IMR-90 (cell line): Measurements from ENCODE around the gene AFAP1L2. TPM values are rescaled to one million over a fixed set of nuclear protein-coding genes. Genes with fewer than 3 reads are reported as not detected.

ENCODE experiments used
- ATAC-seq: fragments of 200-7000 bp; cut with Tn5 transposase; 2 replicates; pipeline ENCODE4 v1.9.1; 2020; ENCODE audit warnings: low read depth, mild to moderate bottlenecking, moderate library complexity
- BruUV-seq: library from RNA; stranded (reverse); fragments of 400-500 nt; replicated peaks from 2 replicates; lab custom pipeline; 2021; lab: Mats Ljungman, UMichigan
- CTCF ChIA-PET: fragments of 300-600 bp; formaldehyde crosslinking; extraction: SDS; loops from one replicate; lab custom pipeline; 2021; ENCODE audit warnings: antibody characterized with exemption; lab: Yijun Ruan, JAX
- POLR2A ChIA-PET: fragments of 300-600 bp; sonication (Branson Sonifier 250); formaldehyde crosslinking; loops from one replicate; lab custom pipeline; 2022; ENCODE audit warnings: antibody characterized with exemption; ENCODE audit not compliant: unreplicated experiment; lab: Charles Lee
- DNase-seq: peaks from one replicate; pipeline ENCODE4 v3.0.0; 2013
- H2AFZ ChIP-seq: replicated peaks from 2 replicates; pipeline ENCODE3; 2013; ENCODE audit warnings: low read length, mild to moderate bottlenecking; ENCODE audit not compliant: poor library complexity
- H2AK5ac ChIP-seq: 2 replicates; pipeline ENCODE4 v1.6.1; 2013; ENCODE audit warnings: low read depth, low read length, inconsistent platforms
- H2AK9ac ChIP-seq: replicated peaks from 2 replicates; pipeline ENCODE3; 2013; ENCODE audit warnings: mild to moderate bottlenecking, low read depth, low read length, moderate library complexity; ENCODE audit not compliant: poor library complexity
- H2BK120ac ChIP-seq: 2 replicates; pipeline ENCODE4 v1.6.1; 2013; ENCODE audit warnings: low read depth, low read length, inconsistent platforms
- H2BK15ac ChIP-seq: 3 replicates; pipeline ENCODE4 v1.6.1; 2013; ENCODE audit warnings: low read depth, low read length, inconsistent platforms
- H2BK20ac ChIP-seq: 2 replicates; pipeline ENCODE4 v1.6.1; 2013; ENCODE audit warnings: low read depth, mild to moderate bottlenecking, inconsistent platforms, low read length, moderate library complexity
- H2BK5ac ChIP-seq: 2 replicates; pipeline ENCODE4 v1.6.1; 2013; ENCODE audit warnings: mild to moderate bottlenecking, low read depth, low read length, inconsistent platforms; ENCODE audit not compliant: poor library complexity, severe bottlenecking
- H3K14ac ChIP-seq: replicated peaks from 2 replicates; pipeline ENCODE4 v1.6.1; 2013; ENCODE audit warnings: low read depth, low read length, inconsistent platforms
- H3K18ac ChIP-seq: 2 replicates; pipeline ENCODE4 v1.6.1; 2013; ENCODE audit warnings: low read depth, low read length, control low read depth
- H3K23ac ChIP-seq: 2 replicates; pipeline ENCODE4 v1.6.1; 2013; ENCODE audit warnings: low read depth, low read length, inconsistent platforms
- H3K27ac ChIP-seq: 2 replicates; pipeline ENCODE4 v1.5.1; 2013; ENCODE audit warnings: mild to moderate bottlenecking, control low read depth, low read length; ENCODE audit not compliant: insufficient read depth
- H3K27me3 ChIP-seq: 2 replicates; pipeline ENCODE4 v1.6.1; 2013; ENCODE audit warnings: low read length; ENCODE audit not compliant: control insufficient read depth, insufficient read depth
- H3K36me3 ChIP-seq: 2 replicates; pipeline ENCODE4 v1.6.1; 2013; ENCODE audit warnings: low read length, mixed read lengths; ENCODE audit not compliant: control insufficient read depth, insufficient read depth
- H3K4ac ChIP-seq: 2 replicates; pipeline ENCODE4 v1.6.1; 2013; ENCODE audit warnings: low read depth, low read length, inconsistent platforms
- H3K4me1 ChIP-seq: 2 replicates; pipeline ENCODE4 v1.6.1; 2013; ENCODE audit warnings: low read length, mixed read lengths; ENCODE audit not compliant: control insufficient read depth, insufficient read depth
- H3K4me2 ChIP-seq: 2 replicates; pipeline ENCODE4 v1.6.1; 2013; ENCODE audit warnings: low read depth, mild to moderate bottlenecking, control low read depth, low read length, moderate library complexity
- H3K4me3 ChIP-seq: 2 replicates; pipeline ENCODE4 v1.5.1; 2013; ENCODE audit warnings: low read depth, mild to moderate bottlenecking, control low read depth, low read length, moderate library complexity; ENCODE audit not compliant: insufficient read depth
- H3K56ac ChIP-seq: 2 replicates; pipeline ENCODE4 v1.6.1; 2013; ENCODE audit warnings: low read length, inconsistent platforms; ENCODE audit not compliant: insufficient read depth; ENCODE audit errors: extremely low read depth
- H3K79me1 ChIP-seq, 2 experiments: 2 replicates each; pipeline ENCODE4 v1.6.1; 2013; ENCODE audit warnings: low read length in 2 of 2, inconsistent platforms in 1 of 2, low read depth in 1 of 2
- H3K9ac ChIP-seq: 2 replicates; pipeline ENCODE4 v1.6.1; 2013; ENCODE audit warnings: low read depth, low read length, control low read depth
- H3K9me1 ChIP-seq: 2 replicates; pipeline ENCODE4 v1.6.1; 2013; ENCODE audit warnings: low read length, inconsistent platforms; ENCODE audit not compliant: insufficient read depth
- H3K9me3 ChIP-seq: 2 replicates; pipeline ENCODE4 v1.6.1; 2013; ENCODE audit warnings: low read length; ENCODE audit not compliant: control insufficient read depth, insufficient read depth
- H4K20me1 ChIP-seq: 2 replicates; pipeline ENCODE4 v1.6.1; 2013; ENCODE audit warnings: low read length, inconsistent platforms; ENCODE audit not compliant: insufficient read depth
- H4K5ac ChIP-seq: 2 replicates; pipeline ENCODE4 v1.6.1; 2013; ENCODE audit warnings: mild to moderate bottlenecking, low read depth, low read length, control low read depth
- H4K8ac ChIP-seq, 2 experiments: 2 replicates each; pipeline ENCODE4 v1.6.1; 2013; ENCODE audit warnings: low read depth in 2 of 2, low read length in 2 of 2, control low read depth in 1 of 2, inconsistent platforms in 1 of 2
- H4K91ac ChIP-seq: 2 replicates; pipeline ENCODE4 v1.6.1; 2013; ENCODE audit warnings: low read depth, low read length, inconsistent platforms; ENCODE audit not compliant: insufficient read depth
- BHLHE40 ChIP-seq: fragments of 150-350 bp; IDR thresholded peaks from 2 replicates; pipeline ENCODE4 v1.6.1; 2016; ENCODE audit warnings: mild to moderate bottlenecking, low read depth, low read length
- MAFK ChIP-seq: IDR thresholded peaks from 2 replicates; pipeline ENCODE4 v1.6.1; 2012; ENCODE audit warnings: low read depth, low read length, improper control_type of control experiment
- MAZ ChIP-seq: IDR thresholded peaks from 2 replicates; pipeline ENCODE4 v1.6.1; 2012; ENCODE audit warnings: low read depth, mild to moderate bottlenecking, low read length, improper control_type of control experiment, moderate library complexity, borderline replicate concordance
- MXI1 ChIP-seq: IDR thresholded peaks from 2 replicates; pipeline ENCODE4 v1.6.1; 2012; ENCODE audit warnings: low read depth, mild to moderate bottlenecking, low read length, moderate library complexity, borderline replicate concordance
- RCOR1 ChIP-seq: IDR thresholded peaks from 2 replicates; pipeline ENCODE4 v1.6.1; 2012; ENCODE audit warnings: mild to moderate bottlenecking, low read length, improper control_type of control experiment; ENCODE audit not compliant: insufficient replicate concordance
- RFX5 ChIP-seq: IDR thresholded peaks from 2 replicates; pipeline ENCODE4 v1.8.0; 2012; ENCODE audit warnings: low read depth, mild to moderate bottlenecking, low read length, moderate library complexity
- SMC3 ChIP-seq: fragments of 150-350 bp; IDR thresholded peaks from 2 replicates; pipeline ENCODE4 v1.6.1; 2016; ENCODE audit warnings: low read depth, mild to moderate bottlenecking, antibody characterized with exemption, low read length, moderate library complexity
- WGBS, 2 experiments: methylation state at CpG; one replicate each; pipeline versions ENCODE4 v1.1.5 to v1.1.7; 2013; ENCODE audit warnings: missing lambda C conversion rate in 2 of 2; ENCODE audit not compliant: insufficient read length in 1 of 2; ENCODE audit errors: extremely low coverage in 2 of 2; 5-methylcytosine and 5-hydroxymethylcytosine counted together
- dilution Hi-C: fragments of 300-500 bp; cut with HindIII; formaldehyde crosslinking; loops from one replicate; pipeline ENCODE4 v1.14.3; 2018; ENCODE audit warnings: low sequenced_read_pairs; ENCODE audit not compliant: unreplicated experiment
- in situ Hi-C: fragments of 300-500 bp; cut with MboI; formaldehyde crosslinking; loops from 3 replicates; pipeline ENCODE4 v1.14.3; 2019; ENCODE audit warnings: low sequenced_read_pairs, inconsistent platforms, mixed read lengths
- intact Hi-C: fragments of 100-400 bp; cut with micrococcal nuclease; formaldehyde crosslinking; loops from 2 replicates; pipeline ENCODE4 v1.10.0; 2022
- polyA plus RNA-seq, 3 experiments: library from polyadenylated mRNA; depleted of rRNA; stranded (reverse); fragments of >200 nt; gene quantifications; 2 replicates each; pipeline ENCODE4 v1.2.3, GENCODE V29; 2012; ENCODE audit warnings: low replicate concordance in 1 of 3
- total RNA-seq: library from RNA; depleted of rRNA; stranded (reverse); fragments of >200 nt; gene quantifications from 2 replicates; pipeline ENCODE4 v1.2.3, GENCODE V29; 2012
- TF ChIP-seq, protein P1 (sequence below): fragments of 150-350 bp; IDR thresholded peaks from 2 replicates; pipeline ENCODE4 v1.6.1; 2017; ENCODE audit warnings: mild to moderate bottlenecking, antibody characterized with exemption, low read length, low read depth

The AFAP1L2 gene
- total and polyA plus RNA-seq, 2 of the 4 experiments (the other 2 are of a cell fraction), result under 0.01 to 0.10 TPM

DNA sequence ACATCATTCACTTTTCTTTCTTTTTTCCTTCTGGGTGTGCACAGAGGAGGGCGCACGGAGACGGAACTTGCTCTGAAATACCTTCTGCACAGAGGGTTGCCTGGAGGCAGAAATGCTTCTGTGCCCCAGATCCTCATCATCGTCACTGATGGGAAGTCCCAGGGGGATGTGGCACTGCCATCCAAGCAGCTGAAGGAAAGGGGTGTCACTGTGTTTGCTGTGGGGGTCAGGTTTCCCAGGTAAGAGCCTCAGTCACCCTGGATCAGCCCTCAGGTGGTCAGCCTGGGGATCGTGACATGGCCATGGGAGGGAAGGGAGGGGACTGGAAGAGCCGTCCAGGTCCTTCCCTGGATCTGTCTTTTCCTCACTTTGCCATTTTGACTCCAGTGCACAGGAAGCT lies 131.6 kb downstream of the AFAP1L2 start:
- DNase-seq (no peak), ATAC-seq (no peak)
- Histone ChIP-seq H4K5ac (no peak overlapping the region), H3K9ac (no peak overlapping the region), H3K27ac (no peak overlapping the region), H3K9me3 (no peaks in the 10 kb centered on the region), H4K8ac (no peak overlapping the region), H3K18ac (no peak overlapping the region), H3K36me3 (no peaks in the 10 kb centered on the region), H3K4me1 (peaks cover 6% of the 10 kb centered on the region), H3K23ac (no peak overlapping the region), H3K79me1 (no peaks in the 10 kb centered on the region), H2BK15ac (no peak overlapping the region; the same call in 2 of the 3 replicates), H2AK9ac (no peak overlapping the region), H3K14ac (no peak overlapping the region), H3K4me3 (no peak overlapping the region), H3K4me2 (no peak overlapping the region), H3K9me1 (peaks cover 12% of the 10 kb centered on the region), H2BK5ac (no peak overlapping the region), H3K56ac (no peak overlapping the region), H2AFZ (no peak overlapping the region), H3K27me3 (peaks cover 12% of the 10 kb centered on the region), H2BK120ac (peak overlapping the region; percentile 14; the same call in 1 of the 2 replicates), H3K4ac (no peak overlapping the region; the same call in 1 of the 2 replicates), H2BK20ac (peak overlapping the region; percentile 79; the same call in 1 of the 2 replicates), H4K91ac (no peak overlapping the region), H2AK5ac (peak overlapping the region; percentile 57), H4K20me1 (peaks cover 7% of the 10 kb centered on the region; the same call in 1 of the 2 replicates)
- intact Hi-C loops, result no loop called here
- TF ChIP-seq MAFK (no peak), BHLHE40 (no peak), RCOR1 (no peak), MAZ (no peak), MXI1 (no peak), RFX5 (no peak), SMC3 (no peak)
- TF ChIP-seq, protein P1, sequence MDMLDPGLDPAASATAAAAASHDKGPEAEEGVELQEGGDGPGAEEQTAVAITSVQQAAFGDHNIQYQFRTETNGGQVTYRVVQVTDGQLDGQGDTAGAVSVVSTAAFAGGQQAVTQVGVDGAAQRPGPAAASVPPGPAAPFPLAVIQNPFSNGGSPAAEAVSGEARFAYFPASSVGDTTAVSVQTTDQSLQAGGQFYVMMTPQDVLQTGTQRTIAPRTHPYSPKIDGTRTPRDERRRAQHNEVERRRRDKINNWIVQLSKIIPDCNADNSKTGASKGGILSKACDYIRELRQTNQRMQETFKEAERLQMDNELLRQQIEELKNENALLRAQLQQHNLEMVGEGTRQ, result no peak
- no CpG with 5 or more reads among the region's 6 CpGs for WGBS, 2 experiments
- dilution Hi-C loops, result no loop called here
- in situ Hi-C loops, result no loop called here
- ChIA-PET CTCF (interaction anchor here (0.9 to 1.1 kb wide), 4 partner anchors 14 to 104 kb away, joined by 3 to 4 read pairs (median 3); no protein-coding TSS in a partner anchor), POLR2A (no interaction called here)
- no TSS peak for BruUV-seq
